AG09309 (cell line): ENCODE results near the gene GPATCH3.
A peak's percentile ranks its signal among the peaks of the same experiment; 100 is the strongest.
"Not testable (repeated sequence)": the region's sequence is repeated elsewhere in the genome, so short reads cannot be mapped to it uniquely, and the experiment has no call there.

Experiments
- DNase-seq: peaks from one replicate; pipeline ENCODE4 v3.0.0-alpha.2; 2010; ENCODE audit warnings: low read depth
- H3K4me3 ChIP-seq: 2 replicates; pipeline ENCODE4 v1.5.1; 2011; ENCODE audit warnings: mild to moderate bottlenecking, low read depth, low read length, moderate library complexity; ENCODE audit not compliant: control insufficient read depth
- CTCF ChIP-seq: IDR thresholded peaks from 2 replicates; pipeline ENCODE4 v1.5.1; 2011; ENCODE audit warnings: mild to moderate bottlenecking, low read depth, low read length, inconsistent platforms; ENCODE audit not compliant: insufficient read depth, control insufficient read depth; ENCODE audit errors: missing control alignments

Gene GPATCH3

GRCh38 chr1:26900001-26900814, at the start of gene GPATCH3:
Gene GPATCH3 (minus strand): TSS chr1:26900467. CDS start chr1:26900442, 25 bp downstream.
- peak within 1 kb of the TSS; percentile 70 for H3K4me3 ChIP-seq
- no peak for TF ChIP-seq CTCF
- DNase-seq, result peak; percentile 73

GRCh38 chr1:26949926-26950319, 49.7 kb upstream of the GPATCH3 start:
- no peak for DNase-seq
- no peak for TF ChIP-seq CTCF
- H3K4me3 ChIP-seq, result no peak overlapping the region

GRCh38 chr1:26949266-26949925, 49.1 kb upstream of the GPATCH3 start:
- H3K4me3 ChIP-seq, result no peak overlapping the region
- no peak for TF ChIP-seq CTCF
- no peak for DNase-seq

- H3K4me3 ChIP-seq, DNase-seq: not testable (repeated sequence)
Measured at GRCh38 chr1:26948725-26949057, 48.4 kb upstream of the GPATCH3 start.

GRCh38 chr1:26946270-26946669, 46.0 kb upstream of the GPATCH3 start:
- no peak for DNase-seq
- H3K4me3 ChIP-seq, result no peak overlapping the region
- no peak for TF ChIP-seq CTCF

GRCh38 chr1:26945728-26946127, 45.5 kb upstream of the GPATCH3 start:
- no peak for DNase-seq
- no peak for TF ChIP-seq CTCF
- no peak overlapping the region for H3K4me3 ChIP-seq

GRCh38 chr1:26945138-26945537, 44.9 kb upstream of the GPATCH3 start:
- TF ChIP-seq CTCF, result no peak
- H3K4me3 ChIP-seq, result no peak overlapping the region
- DNase-seq, result no peak
